LNCAP (cell line): ENCODE results near the gene CPB1.

Source experiments
- CTCF ChIP-seq: fragments of 450-650 bp; IDR thresholded peaks from 2 replicates; pipeline ENCODE4 v1.5.1; 2017; ENCODE audit warnings: mild to moderate bottlenecking

The CPB1 gene

GRCh38 chr3:148840451-148840850 is 12.8 kb downstream of the CPB1 start:
- no peak for TF ChIP-seq CTCF

GRCh38 chr3:148845756-148846395 is 18.3 kb downstream of the CPB1 start:
- TF ChIP-seq CTCF, result no peak

- no peak for TF ChIP-seq CTCF
Observed at GRCh38 chr3:148847351-148847750, 19.7 kb downstream of the CPB1 start.

- TF ChIP-seq CTCF, result no peak
Observed at GRCh38 chr3:148848410-148848809, 20.8 kb downstream of the CPB1 start.

GRCh38 chr3:148852271-148852992 is 24.8 kb downstream of the CPB1 start:
- TF ChIP-seq CTCF, result no peak

- TF ChIP-seq CTCF, result no peak
Observed at GRCh38 chr3:148853076-148853475, 25.5 kb downstream of the CPB1 start.

- TF ChIP-seq CTCF, result no peak
Observed at GRCh38 chr3:148854061-148854460, 26.4 kb downstream of the CPB1 start.
